Neural progenitor cell (in vitro differentiated cells): ENCODE measurements around the gene PFDN4. TPM values are rescaled to one million over a fixed set of nuclear protein-coding genes. Genes with fewer than 3 reads are reported as not detected.

ENCODE experiments used
- DNase-seq: peaks from one replicate; pipeline ENCODE4 v3.0.0-alpha.2; 2016; ENCODE audit warnings: low spot score
- H2AFZ ChIP-seq: fragments of 200-600 bp; sonication (generic); replicated peaks from 2 replicates; pipeline ENCODE4 v1.6.1; 2016; ENCODE audit warnings: antibody characterized with exemption
- H3F3A ChIP-seq: fragments of 200-600 bp; sonication (generic); 2 replicates; pipeline ENCODE4 v1.6.1; 2016; ENCODE audit warnings: antibody characterized with exemption, low read depth
- H3K27ac ChIP-seq: fragments of 200-600 bp; sonication (generic); 2 replicates; pipeline ENCODE4 v1.5.1; 2016; ENCODE audit warnings: mild to moderate bottlenecking
- H3K27me3 ChIP-seq: fragments of 200-600 bp; sonication (generic); 2 replicates; pipeline ENCODE4 v1.6.1; 2016; ENCODE audit warnings: mild to moderate bottlenecking, moderate library complexity
- H3K36me3 ChIP-seq: fragments of 200-600 bp; sonication (generic); 2 replicates; pipeline ENCODE4 v1.5.1; 2016
- H3K4me1 ChIP-seq: fragments of 200-600 bp; sonication (generic); 2 replicates; pipeline ENCODE4 v1.6.1; 2016; ENCODE audit warnings: mixed run types
- H3K4me2 ChIP-seq: fragments of 200-600 bp; sonication (generic); 2 replicates; pipeline ENCODE4 v1.6.1; 2016
- H3K4me3 ChIP-seq: fragments of 200-600 bp; sonication (generic); 2 replicates; pipeline ENCODE4 v1.5.1; 2016
- H3K79me2 ChIP-seq: fragments of 200-600 bp; sonication (generic); 2 replicates; pipeline ENCODE4 v1.6.1; 2016; ENCODE audit warnings: low read depth
- H3K9ac ChIP-seq: fragments of 200-600 bp; sonication (generic); 2 replicates; pipeline ENCODE4 v1.6.1; 2016
- H3K9me3 ChIP-seq: fragments of 200-600 bp; sonication (generic); 2 replicates; pipeline ENCODE4 v1.5.1; 2016; ENCODE audit warnings: low read depth
- H4K20me1 ChIP-seq: fragments of 200-600 bp; sonication (generic); 2 replicates; pipeline ENCODE4 v1.6.1; 2016; ENCODE audit warnings: low read depth
- H3K27ac Mint-ChIP-seq: 3 replicates; pipeline ENCODE4 v1.8.0; 2021; ENCODE audit warnings: mixed read lengths
- H3K27me3 Mint-ChIP-seq: 2 replicates; pipeline ENCODE4 v1.8.0; 2022; ENCODE audit warnings: low read depth, mild to moderate bottlenecking, inconsistent platforms, moderate library complexity, mixed read lengths; ENCODE audit not compliant: insufficient read depth
- H3K36me3 Mint-ChIP-seq: 3 replicates; pipeline ENCODE4 v1.8.0; 2021; ENCODE audit warnings: mixed read lengths
- H3K4me1 Mint-ChIP-seq: 3 replicates; pipeline ENCODE4 v1.8.0; 2021; ENCODE audit warnings: mixed read lengths
- H3K4me3 Mint-ChIP-seq: 3 replicates; pipeline ENCODE4 v1.8.0; 2021; ENCODE audit warnings: mild to moderate bottlenecking, moderate library complexity, mixed read lengths
- H3K9me3 Mint-ChIP-seq: 3 replicates; pipeline ENCODE4 v1.8.0; 2020; ENCODE audit warnings: mixed read lengths
- EZH2 ChIP-seq: fragments of 200-600 bp; sonication (generic); IDR thresholded peaks from 2 replicates; pipeline ENCODE4 v1.6.1; 2017; ENCODE audit warnings: antibody characterized with exemption, mild to moderate bottlenecking, moderate library complexity
- EZH2phosphoT487 ChIP-seq: fragments of 200-600 bp; sonication (generic); IDR thresholded peaks from 2 replicates; pipeline ENCODE4 v1.6.1; 2017; ENCODE audit warnings: antibody characterized with exemption
- total RNA-seq: library from RNA; depleted of rRNA; stranded (reverse); fragments of >200 nt; gene quantifications from 2 replicates; pipeline ENCODE4 v1.2.3, GENCODE V29; 2015; ENCODE audit warnings: low replicate concordance
- TF ChIP-seq, protein P1 (sequence below): fragments of 200-600 bp; sonication (generic); IDR thresholded peaks from 2 replicates; pipeline ENCODE4 v1.5.1; 2017; ENCODE audit warnings: antibody characterized with exemption, mild to moderate bottlenecking

Gene PFDN4
- total RNA-seq, 1 donor from 2014 or later = 597 TPM

DNA sequence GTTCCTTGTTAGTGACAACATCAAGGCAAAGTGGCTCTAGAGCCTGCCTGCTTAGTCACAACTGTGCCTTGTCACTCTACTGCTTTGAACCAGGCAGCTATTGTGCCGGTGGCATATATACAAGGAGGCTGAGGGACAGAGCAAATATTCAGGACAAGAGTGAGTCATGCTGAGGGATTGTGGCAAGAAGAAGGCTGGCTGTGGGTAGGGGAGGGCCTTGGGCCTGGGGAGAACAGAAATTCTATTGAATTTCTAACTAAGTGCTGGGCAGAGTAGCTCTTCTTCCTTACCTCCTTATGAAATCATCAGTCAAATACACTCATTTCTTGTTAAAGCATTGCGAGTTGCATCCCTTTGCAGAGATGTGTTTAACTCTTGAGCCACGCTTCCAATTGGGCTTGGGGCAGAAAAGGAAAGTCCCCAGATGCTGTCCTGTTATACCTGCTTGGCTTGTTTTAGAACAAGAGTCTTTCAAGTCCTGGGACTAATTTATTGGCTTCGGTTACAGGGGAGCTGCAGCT, 59.7 kb downstream of the PFDN4 start:
- peak; percentile 27 for DNase-seq

DNA sequence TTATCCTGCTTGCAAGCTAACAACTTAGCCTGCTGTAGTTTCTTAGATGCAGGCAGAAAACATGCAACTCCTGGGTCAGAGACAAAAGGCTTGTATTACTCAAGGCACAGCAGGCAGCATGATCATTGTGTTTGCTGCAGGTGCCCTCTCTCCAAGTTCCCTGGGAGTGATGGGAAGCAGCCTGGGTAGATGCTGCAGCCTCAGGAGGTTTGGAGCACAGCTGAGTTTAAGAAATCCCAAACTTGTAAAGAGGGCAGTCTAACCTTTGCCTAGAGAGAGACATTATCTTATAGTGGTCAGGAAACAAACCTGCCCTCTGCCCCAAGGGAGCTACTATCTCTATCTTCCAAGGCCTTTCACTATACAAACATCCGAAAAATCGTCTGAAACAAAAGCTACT, 61.1 kb downstream of the PFDN4 start:
- H2AFZ ChIP-seq = no peak overlapping the region
- DNase-seq = peak; percentile 57
- Mint-ChIP-seq H3K27ac (no peak overlapping the region), H3K36me3 (no peaks in the 10 kb centered on the region), H3K4me3 (no peak overlapping the region), H3K9me3 (peaks cover 2% of the 10 kb centered on the region), H3K27me3 (no peaks in the 10 kb centered on the region), H3K4me1 (peaks cover 30% of the 10 kb centered on the region)
- no peaks in the 10 kb centered on the region for H3K36me3 ChIP-seq
- H3K79me2 ChIP-seq = no peaks in the 10 kb centered on the region
- H3K4me1 ChIP-seq = peaks cover 24% of the 10 kb centered on the region
- H3K9me3 ChIP-seq = no peaks in the 10 kb centered on the region
- peak overlapping the region; percentile 7 for H3K4me2 ChIP-seq
- H3K4me3 ChIP-seq = no peak overlapping the region
- H3K27ac ChIP-seq = peak overlapping the region; percentile 47
- H3F3A ChIP-seq = peaks cover 27% of the 10 kb centered on the region
- H3K9ac ChIP-seq = no peak overlapping the region
- H3K27me3 ChIP-seq = no peaks in the 10 kb centered on the region
- no peaks in the 10 kb centered on the region for H4K20me1 ChIP-seq
- TF ChIP-seq EZH2 (no peak), EZH2phosphoT487 (no peak)
- TF ChIP-seq, protein P1, sequence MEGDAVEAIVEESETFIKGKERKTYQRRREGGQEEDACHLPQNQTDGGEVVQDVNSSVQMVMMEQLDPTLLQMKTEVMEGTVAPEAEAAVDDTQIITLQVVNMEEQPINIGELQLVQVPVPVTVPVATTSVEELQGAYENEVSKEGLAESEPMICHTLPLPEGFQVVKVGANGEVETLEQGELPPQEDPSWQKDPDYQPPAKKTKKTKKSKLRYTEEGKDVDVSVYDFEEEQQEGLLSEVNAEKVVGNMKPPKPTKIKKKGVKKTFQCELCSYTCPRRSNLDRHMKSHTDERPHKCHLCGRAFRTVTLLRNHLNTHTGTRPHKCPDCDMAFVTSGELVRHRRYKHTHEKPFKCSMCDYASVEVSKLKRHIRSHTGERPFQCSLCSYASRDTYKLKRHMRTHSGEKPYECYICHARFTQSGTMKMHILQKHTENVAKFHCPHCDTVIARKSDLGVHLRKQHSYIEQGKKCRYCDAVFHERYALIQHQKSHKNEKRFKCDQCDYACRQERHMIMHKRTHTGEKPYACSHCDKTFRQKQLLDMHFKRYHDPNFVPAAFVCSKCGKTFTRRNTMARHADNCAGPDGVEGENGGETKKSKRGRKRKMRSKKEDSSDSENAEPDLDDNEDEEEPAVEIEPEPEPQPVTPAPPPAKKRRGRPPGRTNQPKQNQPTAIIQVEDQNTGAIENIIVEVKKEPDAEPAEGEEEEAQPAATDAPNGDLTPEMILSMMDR = no peak

More for the DNA sequence above, 59.7 kb downstream of the PFDN4 start:
- Histone ChIP-seq H3K27me3 (no peaks in the 10 kb centered on the region), H3K9me3 (no peaks in the 10 kb centered on the region), H2AFZ (no peak overlapping the region), H3K36me3 (no peaks in the 10 kb centered on the region), H3K4me3 (no peak overlapping the region), H3K9ac (no peak overlapping the region), H3K4me2 (peak overlapping the region; percentile 24), H3K4me1 (peaks cover 24% of the 10 kb centered on the region), H3K27ac (peak overlapping the region; percentile 18), H4K20me1 (no peaks in the 10 kb centered on the region), H3F3A (peaks cover 27% of the 10 kb centered on the region), H3K79me2 (no peaks in the 10 kb centered on the region)
- no peak for TF ChIP-seq EZH2
- TF ChIP-seq EZH2phosphoT487 = no peak
- TF ChIP-seq, protein P1 = no peak
- Mint-ChIP-seq H3K27me3 (no peaks in the 10 kb centered on the region), H3K4me1 (peaks cover 32% of the 10 kb centered on the region), H3K27ac (peak overlapping the region; percentile 76), H3K36me3 (no peaks in the 10 kb centered on the region), H3K9me3 (peaks cover 2% of the 10 kb centered on the region), H3K4me3 (no peak overlapping the region)

Other genes starting within 250 kb of the PFDN4 start
- not detected in 2 replicates for gene BCAS1, start 137.5 kb upstream of the PFDN4 start, total RNA-seq
- gene CYP24A1, start 34.1 kb upstream of the PFDN4 start, total RNA-seq = not detected in 2 replicates